Kidney epithelial cell (primary cell): Measurements from ENCODE around the gene CLOCK. TPM values are rescaled to one million over a fixed set of nuclear protein-coding genes. Genes with fewer than 3 reads are reported as not detected.

Experiments used
- DNase-seq: peaks from one replicate; pipeline ENCODE4 v3.0.0-alpha.2; 2010; ENCODE audit warnings: low read depth
- H3K27me3 ChIP-seq: 2 replicates; pipeline ENCODE4 v1.6.0; 2011; ENCODE audit warnings: low read length; ENCODE audit not compliant: control insufficient read depth, insufficient read depth
- H3K36me3 ChIP-seq: 2 replicates; pipeline ENCODE4 v1.5.1; 2011; ENCODE audit warnings: low read length; ENCODE audit not compliant: control insufficient read depth, insufficient read depth
- H3K4me3 ChIP-seq: 2 replicates; pipeline ENCODE4 v1.5.1; 2011; ENCODE audit warnings: low read depth, mild to moderate bottlenecking, control low read depth, low read length
- total RNA-seq: library from RNA; depleted of rRNA; stranded (reverse); fragments of >200 nt; gene quantifications from 2 replicates; pipeline ENCODE4 v1.2.3, GENCODE V29; 2015
- TF ChIP-seq, protein P1 (sequence below): IDR thresholded peaks from 2 replicates; pipeline ENCODE4 v1.5.1; 2011; ENCODE audit warnings: mild to moderate bottlenecking, moderate library complexity, low read length, control low read depth, inconsistent platforms; ENCODE audit not compliant: insufficient read depth, poor library complexity, severe bottlenecking

The CLOCK gene
- total RNA-seq, 1 donor from 2014 or later, result 14.4 TPM

- TF ChIP-seq, protein P1, sequence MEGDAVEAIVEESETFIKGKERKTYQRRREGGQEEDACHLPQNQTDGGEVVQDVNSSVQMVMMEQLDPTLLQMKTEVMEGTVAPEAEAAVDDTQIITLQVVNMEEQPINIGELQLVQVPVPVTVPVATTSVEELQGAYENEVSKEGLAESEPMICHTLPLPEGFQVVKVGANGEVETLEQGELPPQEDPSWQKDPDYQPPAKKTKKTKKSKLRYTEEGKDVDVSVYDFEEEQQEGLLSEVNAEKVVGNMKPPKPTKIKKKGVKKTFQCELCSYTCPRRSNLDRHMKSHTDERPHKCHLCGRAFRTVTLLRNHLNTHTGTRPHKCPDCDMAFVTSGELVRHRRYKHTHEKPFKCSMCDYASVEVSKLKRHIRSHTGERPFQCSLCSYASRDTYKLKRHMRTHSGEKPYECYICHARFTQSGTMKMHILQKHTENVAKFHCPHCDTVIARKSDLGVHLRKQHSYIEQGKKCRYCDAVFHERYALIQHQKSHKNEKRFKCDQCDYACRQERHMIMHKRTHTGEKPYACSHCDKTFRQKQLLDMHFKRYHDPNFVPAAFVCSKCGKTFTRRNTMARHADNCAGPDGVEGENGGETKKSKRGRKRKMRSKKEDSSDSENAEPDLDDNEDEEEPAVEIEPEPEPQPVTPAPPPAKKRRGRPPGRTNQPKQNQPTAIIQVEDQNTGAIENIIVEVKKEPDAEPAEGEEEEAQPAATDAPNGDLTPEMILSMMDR, result no peak
- H3K27me3 ChIP-seq, result no peaks in the 10 kb centered on the region
- no peaks in the 10 kb centered on the region for H3K36me3 ChIP-seq
- no peak for DNase-seq
- no peak overlapping the region for H3K4me3 ChIP-seq
These were observed 8.2 kb downstream of the CLOCK start for GRCh38 chr4:55538531-55538930.

GRCh38 chr4:55534306-55534705, 12.4 kb downstream of the CLOCK start:
- Histone ChIP-seq H3K4me3 (no peak overlapping the region), H3K27me3 (no peaks in the 10 kb centered on the region), H3K36me3 (no peaks in the 10 kb centered on the region)
- TF ChIP-seq, protein P1, result no peak
- DNase-seq, result no peak

GRCh38 chr4:55530691-55531090, 16.0 kb downstream of the CLOCK start:
- no peak for DNase-seq
- no peak overlapping the region for H3K4me3 ChIP-seq
- TF ChIP-seq, protein P1, result no peak

GRCh38 chr4:55530167-55530566, 16.5 kb downstream of the CLOCK start:
- Histone ChIP-seq H3K36me3 (no peaks in the 10 kb centered on the region), H3K4me3 (no peak overlapping the region), H3K27me3 (no peaks in the 10 kb centered on the region)
- DNase-seq, result no peak
- TF ChIP-seq, protein P1, result no peak

More at GRCh38 chr4:55530691-55531090, 16.0 kb downstream of the CLOCK start:
- Histone ChIP-seq H3K27me3 (no peaks in the 10 kb centered on the region), H3K36me3 (no peaks in the 10 kb centered on the region)

- H3K4me3 ChIP-seq, result no peak overlapping the region
- no peaks in the 10 kb centered on the region for H3K27me3 ChIP-seq
- TF ChIP-seq, protein P1, result no peak
- H3K36me3 ChIP-seq, result no peaks in the 10 kb centered on the region
- DNase-seq, result no peak
These were observed 18.2 kb downstream of the CLOCK start for GRCh38 chr4:55528491-55528890.

- DNase-seq, result no peak
- Histone ChIP-seq H3K36me3 (no peaks in the 10 kb centered on the region), H3K27me3 (no peaks in the 10 kb centered on the region), H3K4me3 (no peak overlapping the region)
- TF ChIP-seq, protein P1, result no peak
These were observed 21.7 kb downstream of the CLOCK start for GRCh38 chr4:55524844-55525571.
